ENCODE results near the gene TLCD1.

TLCD1 gene

GRCh38 chr17:28686296-28686695, 39.7 kb downstream of the TLCD1 start:
- no peak for DNase-seq (ENCODE audit: low read depth, low spot score)

GRCh38 chr17:28685366-28685765, 40.7 kb downstream of the TLCD1 start:
- no peak for DNase-seq (ENCODE audit: low read depth, low spot score)

- DNase-seq (ENCODE audit: low read depth, low spot score) = no peak
These were observed 41.1 kb downstream of the TLCD1 start for GRCh38 chr17:28684963-28685362.

GRCh38 chr17:28682655-28683054, 43.4 kb downstream of the TLCD1 start:
- no peak for DNase-seq (ENCODE audit: low read depth, low spot score)

- no peak for DNase-seq (ENCODE audit: low read depth, low spot score)
These were observed 50.1 kb downstream of the TLCD1 start for GRCh38 chr17:28675980-28676379.

- DNase-seq (ENCODE audit: low read depth, low spot score) = no peak
These were observed 50.5 kb downstream of the TLCD1 start for GRCh38 chr17:28675490-28675889.
